GM03348 (cell line): ENCODE data around the gene ZEB1.

ENCODE experiments used
- DNase-seq: peaks from one replicate; pipeline ENCODE4 v3.0.0; 2012; ENCODE audit warnings: low spot score

Gene ZEB1

DNA sequence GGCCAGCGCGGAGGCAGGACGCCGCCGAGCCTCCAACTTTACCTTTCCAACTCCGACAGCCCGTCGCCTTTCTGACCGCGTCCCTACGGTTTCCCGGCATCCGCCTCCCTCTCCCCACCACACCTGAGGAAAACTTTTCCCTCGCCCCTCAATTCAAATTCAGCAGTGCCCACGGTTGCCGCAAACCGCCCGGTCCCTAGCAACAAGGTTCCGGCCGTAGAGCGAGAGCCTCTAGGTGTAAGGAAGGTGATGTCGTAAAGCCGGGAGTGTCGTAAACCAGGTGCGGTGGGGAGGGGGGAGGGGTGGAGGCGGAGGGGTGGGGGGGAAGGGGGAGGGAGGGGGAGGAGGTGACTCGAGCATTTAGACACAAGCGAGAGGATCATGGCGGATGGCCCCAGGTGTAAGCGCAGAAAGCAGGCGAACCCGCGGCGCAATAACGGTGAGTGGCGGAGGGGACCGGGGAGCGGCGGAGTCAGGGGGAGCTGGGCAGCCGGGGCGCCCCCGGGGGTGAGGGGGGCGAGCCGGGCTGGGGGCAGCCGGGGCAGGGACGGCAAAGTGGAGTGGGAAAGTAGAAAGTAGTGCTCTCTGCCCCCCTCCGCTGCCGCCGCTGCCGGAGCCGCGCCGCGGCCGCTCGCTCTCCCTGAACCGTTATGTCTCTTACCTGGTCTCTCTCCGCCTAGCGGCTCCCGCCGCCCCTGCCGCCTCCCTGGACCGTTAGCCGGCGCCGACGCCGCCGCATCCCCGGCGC is at the start of gene ZEB1:
Gene ZEB1, plus strand, starts transcription at position 363 of the 748 bp plus-strand sequence. Its CDS starts 19 bp downstream, at position 382.
- DNase-seq, result peak; percentile 92

DNA sequence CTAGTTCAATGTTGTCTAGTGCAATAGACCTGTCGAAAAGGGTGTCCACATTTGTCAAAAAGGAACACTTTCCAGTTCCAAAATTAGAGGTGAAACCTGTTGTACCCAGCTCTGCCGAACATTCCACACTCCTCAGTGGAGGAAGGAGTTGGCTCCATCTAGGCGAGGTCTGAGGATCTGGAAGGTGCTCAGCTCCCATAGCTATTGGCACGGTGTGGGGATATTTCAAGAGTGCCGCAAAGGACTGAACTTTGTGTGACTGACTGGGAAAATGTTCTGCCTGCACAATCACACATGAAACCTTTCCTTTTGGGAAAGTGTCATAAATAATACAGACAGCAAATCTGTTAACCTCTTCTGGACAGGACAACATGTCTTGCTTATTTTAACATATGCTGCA is 48.1 kb upstream of the ZEB1 start:
- no peak for DNase-seq

DNA sequence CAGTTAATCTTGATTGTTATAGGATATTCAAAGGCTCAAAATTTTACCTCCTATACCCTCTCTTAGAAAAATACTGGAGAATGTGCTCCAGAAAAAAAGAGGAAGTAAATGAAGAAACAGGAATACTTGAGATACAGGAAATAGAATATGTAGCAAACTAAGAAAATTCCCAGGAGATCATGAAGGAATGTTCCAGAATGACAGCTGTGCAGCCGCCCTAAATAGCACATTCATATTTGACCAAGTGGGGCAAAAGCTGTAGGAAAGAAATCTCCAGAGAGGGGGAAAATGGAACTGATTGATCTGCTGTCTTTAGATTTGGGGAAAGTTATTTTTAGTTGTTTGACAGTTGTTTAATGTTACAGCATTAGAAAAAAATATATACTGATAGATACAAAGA is 46.2 kb upstream of the ZEB1 start:
- no peak for DNase-seq

DNA sequence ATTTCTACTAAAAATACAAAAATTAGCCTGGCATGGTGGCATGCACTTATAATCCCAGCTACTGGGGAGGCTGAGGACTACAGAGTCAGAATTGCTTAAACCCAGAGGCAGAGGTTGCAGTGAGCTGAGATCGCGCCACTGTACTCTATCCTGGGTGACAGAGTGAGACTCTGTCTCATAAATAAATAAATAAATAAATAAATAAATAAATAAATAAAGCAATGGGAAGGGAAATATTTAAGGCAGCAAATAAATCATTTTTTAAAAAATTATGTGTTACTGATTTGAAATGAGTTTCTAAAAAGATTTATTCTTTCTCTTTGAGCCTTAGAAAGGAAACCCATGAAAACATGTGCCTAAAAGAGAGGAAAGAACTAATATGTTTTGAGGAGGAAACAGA is 45.2 kb upstream of the ZEB1 start:
- DNase-seq, result no peak

DNA sequence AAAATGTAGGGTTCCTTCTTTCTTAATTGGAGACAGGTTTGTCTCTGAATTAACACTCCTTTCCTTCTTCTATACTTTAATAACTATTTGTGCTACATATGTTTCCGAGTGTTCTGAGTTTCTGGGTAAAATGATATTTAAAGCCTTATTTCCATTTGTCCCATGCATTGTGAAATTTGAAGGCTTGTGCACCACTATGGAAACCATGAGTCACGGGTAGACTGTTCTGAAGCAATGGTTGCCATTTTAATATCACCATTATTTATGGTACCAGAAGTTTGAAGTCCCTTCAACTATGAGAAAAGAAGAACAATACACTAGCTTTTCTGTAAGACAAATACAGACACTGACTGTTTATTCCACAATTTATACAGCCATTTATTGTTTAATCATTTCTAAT is 44.7 kb upstream of the ZEB1 start:
- no peak for DNase-seq

DNA sequence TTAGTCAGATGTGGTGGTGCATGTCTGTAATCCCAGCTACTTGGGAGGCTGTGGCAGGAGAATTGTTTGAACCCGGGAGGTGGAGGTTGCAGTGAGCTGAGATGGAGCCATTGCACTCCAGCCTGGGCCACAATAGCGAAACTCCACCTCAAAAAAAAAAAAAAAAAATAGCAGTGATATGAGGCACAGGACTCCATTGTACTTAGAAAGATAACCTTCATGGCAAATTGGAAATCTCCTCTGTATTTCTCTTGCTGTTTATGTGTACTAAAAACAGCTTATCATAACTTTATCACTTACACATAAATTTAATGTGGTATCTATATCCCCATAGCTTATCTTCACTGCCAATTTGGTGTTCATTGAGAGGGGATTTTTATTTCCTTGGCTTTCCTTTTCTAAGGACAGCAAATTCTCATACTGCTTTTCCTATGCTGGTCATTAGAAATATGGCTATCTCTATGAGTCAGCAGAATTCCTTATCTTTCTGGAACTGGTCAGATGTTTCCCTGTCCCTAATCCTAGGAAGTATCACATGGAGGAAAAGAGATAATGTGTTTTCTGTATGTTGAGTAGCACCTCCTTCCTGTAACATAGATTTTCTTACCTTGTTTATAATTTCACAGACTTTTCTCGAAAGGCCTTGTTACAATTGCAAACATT is 40.6 kb upstream of the ZEB1 start:
- DNase-seq, result no peak

DNA sequence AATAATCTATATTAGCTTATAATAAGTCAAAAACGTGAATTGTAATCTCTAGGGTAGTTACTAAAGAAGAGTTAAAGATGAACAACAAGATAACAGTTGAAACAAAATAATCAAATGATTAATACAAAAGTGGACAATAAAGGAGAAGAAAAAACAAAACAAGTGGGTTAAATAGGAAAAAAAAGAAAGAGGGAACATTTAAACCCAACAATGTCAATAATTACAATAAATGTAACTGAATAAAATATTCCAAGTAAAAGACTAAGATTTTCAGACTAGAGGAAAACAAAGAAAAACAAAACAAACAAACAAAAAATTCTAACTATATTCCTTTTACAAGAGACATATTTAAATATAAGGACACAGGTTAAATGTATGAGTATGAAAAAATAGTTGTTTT is 38.0 kb upstream of the ZEB1 start:
- no peak for DNase-seq

DNA sequence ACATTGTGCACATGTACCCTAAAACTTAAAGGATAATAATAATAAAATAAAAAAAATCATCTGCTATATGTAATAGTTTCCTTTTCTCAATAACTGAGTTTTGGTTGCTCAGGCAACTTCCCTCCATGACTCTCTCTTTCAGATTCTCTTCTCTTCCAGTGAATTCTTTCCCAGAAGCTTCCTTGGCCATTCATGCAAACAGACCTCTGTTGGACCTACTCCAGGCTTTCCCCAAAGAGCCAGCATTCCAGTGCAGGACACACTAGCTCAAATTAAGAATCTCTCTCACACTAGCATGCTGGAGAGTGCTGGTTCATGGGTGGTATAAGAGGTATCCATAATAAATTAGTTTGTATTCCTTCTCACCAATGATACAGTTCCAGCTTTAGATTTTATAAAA is 31.0 kb upstream of the ZEB1 start:
- DNase-seq, result no peak

DNA sequence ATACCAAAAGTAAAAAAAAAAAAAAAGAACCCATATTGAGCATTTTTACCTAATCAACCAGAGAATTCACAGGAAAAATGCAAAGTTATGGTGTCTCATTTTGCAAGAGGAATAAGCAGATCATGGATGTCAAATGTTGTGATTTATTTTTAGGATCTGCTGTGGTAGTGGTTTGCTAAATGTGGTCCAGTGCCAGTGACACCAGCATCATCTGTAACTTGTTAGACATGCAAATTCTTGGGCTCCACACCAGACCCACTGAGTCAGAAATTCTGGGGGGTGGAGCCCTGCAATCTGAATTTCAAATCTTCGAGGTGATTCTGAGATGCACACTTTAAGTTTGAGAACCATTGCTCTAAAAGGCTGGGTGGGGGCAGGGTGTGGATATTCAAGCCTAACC is 30.1 kb upstream of the ZEB1 start:
- peak; percentile 34 for DNase-seq

DNA sequence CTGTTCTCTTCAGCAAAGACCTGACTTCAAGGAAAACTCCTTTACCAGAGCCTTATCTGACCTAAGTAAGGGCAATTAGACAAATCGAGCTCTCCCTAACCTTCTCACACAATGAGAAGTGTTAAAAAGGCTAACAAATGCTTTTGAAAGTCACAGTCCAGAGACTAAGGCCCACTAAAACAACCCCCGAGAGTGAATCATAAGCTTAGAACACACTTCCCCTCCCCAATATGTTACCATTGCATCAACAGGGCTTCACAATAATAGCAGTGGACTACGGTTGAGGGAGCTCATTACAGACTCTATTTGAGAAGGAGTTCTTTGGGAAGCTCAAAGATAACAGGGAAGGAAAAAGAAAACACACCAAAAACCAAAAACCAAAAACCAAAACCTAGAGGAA is 28.6 kb upstream of the ZEB1 start:
- no peak for DNase-seq

DNA sequence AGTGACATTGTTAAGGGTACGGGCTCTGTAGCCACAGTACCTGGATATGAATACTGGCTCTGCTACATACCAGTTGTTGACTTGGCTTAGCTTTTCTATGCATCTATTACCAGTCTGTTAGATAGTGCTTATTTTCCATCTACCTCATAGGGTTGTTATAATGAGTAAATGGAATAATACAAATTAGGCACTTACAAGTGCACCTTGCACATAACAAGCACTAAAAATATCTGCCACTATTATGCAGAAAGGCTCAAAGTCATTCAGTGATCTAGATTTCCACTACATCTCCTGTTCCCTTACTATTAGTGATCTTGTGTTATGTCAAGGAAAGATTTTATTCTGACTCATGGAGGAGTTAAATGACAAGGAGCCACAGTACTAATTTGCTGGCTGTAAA is 27.9 kb upstream of the ZEB1 start:
- DNase-seq, result no peak

DNA sequence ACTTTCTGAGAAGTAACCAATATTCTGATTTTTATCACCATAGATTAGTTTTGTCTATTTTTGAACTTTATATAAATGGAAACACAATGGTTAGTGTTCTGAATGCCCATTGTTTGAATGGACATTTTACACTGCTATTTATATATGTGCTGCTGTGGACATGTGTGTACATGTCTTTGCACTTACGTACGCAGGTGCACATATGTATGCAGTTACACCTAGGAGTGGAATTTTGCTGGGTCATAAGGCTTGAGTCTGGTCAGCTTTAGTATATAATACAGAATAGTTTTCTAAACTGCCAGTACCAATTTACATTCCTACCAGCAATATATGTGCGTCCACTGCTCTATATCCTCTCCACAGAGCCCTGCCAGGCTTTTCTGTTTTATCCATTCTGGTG is 24.5 kb upstream of the ZEB1 start:
- DNase-seq, result no peak

DNA sequence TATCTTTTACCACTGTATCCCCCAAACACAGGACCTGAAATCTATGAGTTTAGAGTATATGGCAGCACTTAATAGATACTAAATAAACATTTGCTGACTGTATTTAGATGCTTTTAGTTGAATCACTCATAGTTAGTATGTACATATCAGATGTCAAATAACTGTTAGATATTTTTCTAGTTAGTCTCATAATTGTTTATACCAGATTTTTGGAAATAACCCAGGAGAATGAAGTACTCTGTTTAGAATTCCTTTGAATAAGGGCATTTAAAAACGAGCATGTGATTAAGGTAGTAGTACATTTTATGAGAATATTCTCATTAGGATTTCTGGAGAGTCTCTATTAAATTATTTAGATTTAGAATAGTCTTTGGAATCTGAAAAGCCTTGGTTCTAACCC is 22.3 kb upstream of the ZEB1 start:
- no peak for DNase-seq

DNA sequence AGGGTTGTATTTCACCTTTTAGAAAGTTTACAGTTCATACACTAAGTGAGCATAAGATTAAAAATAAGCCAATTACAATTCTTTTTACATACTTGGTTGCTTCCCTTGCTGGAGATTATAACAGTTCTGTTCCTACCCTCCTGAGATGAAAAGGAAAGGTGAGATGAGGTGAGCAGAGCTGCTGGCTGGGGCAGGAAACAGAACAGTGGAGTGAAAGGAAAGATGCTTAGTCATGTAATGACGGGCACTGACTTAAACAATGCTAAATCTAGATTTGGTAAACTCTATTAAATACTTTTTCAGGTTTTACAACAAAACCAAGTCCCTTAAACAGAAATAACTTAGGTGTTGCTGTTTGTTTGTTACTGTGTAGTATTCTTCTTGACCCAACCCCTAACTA is 19.9 kb upstream of the ZEB1 start:
- no peak for DNase-seq

DNA sequence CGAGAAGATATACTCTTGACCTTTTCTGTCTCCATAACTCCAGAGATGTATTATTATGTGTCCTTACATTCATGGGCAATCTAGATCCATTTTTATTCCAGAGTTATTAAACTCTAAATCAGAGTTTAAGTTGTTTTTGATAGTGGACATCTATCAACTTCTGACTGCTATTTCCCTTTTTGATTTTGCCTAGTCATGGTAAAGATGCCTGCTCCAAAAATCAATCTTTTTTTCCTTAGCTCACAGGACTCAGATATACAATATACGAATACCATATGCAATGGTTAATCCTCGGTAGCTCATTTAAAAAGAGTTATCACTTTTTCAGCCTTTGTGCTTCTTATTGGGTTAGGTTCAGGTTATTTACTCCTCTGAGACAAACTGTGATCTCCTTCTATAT is 15.8 kb upstream of the ZEB1 start:
- no peak for DNase-seq

DNA sequence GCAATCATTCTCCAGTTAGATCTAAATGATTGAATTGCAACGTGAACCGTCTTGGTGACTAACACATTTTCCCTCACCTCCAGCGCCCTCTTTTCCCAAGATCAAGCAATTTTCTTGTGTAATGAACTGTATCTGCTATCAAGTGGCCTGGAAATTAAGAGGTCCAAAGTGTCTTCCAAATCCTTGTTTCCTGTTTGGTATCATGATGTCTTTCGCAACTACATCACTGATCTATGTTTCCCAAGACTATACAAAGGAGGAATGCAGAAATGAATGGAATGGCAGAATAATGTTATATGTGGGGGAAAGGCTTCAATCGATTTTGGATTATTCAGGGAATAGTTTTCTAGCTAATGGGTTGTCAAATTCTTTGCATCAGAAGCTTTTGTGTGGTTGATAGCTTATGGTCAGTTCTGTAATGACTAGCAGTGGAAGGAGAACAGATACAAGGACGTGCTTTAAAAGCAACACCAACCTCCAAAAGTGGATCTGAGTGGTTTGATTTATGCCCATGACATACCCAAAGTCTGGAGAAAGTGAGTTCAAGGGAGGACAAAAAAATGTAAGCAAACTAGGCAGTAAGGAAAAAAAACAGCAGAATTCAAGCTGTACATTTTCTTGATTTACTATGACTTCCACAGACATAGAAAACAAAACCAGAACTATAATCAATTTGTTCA is 14.6 kb upstream of the ZEB1 start:
- no peak for DNase-seq

DNA sequence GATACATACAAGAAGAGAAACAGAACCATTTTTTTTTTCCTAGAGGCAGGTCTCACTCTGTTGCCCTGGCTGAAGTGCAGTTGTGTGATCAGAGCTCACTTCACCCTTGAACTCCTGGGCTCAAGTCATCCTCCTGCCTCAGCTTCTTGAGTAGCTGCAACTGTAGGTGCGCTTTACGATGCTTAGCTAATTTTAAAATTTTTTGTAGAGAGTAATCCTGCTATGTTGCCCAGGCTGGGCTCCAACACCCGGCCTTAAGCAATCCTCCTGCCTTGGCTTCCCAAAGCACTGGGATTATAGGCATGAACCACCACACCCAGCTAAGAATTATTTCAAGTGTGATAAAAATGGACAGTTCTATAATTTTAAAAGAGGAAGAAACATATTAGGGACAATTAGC is 5.6 kb upstream of the ZEB1 start:
- no peak for DNase-seq

DNA sequence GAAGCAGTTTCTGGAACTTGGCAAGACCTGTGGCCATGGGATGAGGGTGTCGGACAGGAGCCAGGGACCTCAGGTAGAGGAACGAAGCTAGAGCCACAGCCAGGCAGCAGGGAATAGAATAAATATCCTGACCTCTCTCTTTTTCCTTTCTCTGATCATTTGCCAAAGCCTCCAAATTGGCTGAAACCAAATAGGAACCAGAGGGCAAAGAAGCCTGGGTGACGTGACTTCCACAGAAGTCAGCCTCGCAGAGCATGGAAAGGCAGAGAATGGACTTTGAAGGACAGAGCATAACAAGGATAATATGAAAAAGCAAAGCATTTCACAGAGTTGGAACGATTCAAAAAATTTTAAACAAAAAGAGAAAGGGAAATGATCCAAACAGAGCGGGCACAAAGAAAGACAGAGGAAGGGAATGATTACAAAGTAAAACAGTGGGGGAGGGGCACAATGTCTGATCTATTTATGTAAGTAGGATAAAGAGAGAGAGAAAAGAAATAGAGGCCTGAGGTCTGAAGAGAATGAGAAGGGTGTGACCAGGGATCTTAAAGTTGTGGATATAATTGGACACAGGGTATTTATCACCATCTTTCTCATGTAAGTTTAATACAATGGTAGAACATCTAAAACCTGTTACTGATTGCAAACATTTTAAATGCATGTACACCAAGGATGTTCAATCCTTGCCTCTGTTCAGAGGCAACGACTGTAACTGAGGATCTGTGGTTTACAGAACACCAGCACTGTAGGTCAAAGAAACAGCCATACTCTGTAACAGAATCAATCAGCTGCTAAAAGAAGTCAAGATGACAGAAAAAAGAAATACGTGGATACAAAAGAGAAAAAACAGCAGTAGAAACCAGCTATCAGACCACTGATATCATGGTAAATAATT is 4.5 kb upstream of the ZEB1 start:
- DNase-seq, result no peak

DNA sequence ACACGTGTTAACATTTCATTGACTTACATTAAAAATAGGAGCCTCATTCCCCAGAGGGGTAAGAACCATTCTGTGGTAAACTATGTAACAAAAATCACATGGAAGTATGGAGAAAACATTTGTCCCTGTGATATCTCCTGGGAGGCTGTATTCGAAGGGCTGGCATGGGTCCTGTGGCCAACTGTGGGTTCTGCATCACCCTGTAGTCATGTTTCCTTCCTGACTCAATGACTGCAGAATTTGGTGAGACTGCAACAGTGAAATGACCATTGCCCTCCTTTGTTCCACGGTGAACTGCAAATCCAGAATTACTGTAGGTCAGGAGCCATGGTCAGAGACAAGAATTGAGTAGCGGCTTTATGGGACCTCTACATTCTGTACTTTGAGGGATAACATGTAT is 3.6 kb upstream of the ZEB1 start:
- peak; percentile 78 for DNase-seq

DNA sequence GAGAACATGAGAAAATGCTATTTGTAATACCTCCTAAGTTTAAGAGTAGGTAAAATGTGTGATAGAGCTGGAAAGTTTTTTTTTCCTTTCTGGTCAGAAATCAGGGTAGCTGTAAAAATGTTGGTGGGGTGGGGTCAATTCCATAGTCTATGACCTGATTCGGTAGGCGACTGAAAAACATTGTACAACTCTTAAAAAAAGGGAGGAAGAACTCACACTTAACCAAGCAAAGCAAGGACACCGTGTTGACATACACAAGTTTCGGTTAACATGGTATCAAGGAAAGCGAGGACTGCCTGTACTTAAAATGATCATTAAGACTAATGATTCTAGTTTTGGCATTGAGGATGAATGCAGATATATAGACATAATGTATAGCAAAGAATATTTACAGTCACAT is 1.8 kb upstream of the ZEB1 start:
- no peak for DNase-seq

DNA sequence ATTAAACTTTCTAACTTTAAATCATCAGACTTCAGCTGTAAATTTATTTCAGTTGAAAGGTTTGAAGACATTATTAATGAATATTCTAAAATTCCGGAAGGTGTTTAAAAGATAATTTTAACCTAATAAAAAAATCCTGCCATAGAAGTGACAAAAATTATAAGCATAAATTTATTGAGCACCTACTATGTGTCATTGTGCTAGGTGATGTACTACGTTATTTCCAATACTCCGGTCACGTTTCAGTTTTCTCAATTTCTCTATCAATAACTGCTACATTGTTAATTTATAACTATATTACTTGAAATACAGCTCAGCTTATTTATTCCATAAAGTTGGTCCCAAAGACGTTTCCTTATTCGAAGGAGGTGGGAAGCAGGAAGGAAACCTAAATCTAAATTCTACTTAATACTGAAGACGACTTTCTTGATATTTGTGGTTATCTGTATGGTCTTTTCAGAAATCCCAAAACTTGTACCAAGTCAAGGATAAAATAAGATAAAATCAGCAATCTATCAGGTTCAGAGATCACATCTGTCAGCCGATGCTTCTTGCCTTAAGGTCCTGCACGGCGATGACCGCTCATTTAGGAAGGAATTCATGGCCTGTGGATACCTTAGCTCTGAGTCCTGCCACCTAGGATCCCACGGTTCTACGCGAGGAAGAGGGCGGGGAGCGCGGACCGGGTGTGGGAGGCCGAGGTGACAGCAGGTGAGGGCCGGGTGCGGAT is 1.2 kb upstream of the ZEB1 start:
- DNase-seq, result no peak

DNA sequence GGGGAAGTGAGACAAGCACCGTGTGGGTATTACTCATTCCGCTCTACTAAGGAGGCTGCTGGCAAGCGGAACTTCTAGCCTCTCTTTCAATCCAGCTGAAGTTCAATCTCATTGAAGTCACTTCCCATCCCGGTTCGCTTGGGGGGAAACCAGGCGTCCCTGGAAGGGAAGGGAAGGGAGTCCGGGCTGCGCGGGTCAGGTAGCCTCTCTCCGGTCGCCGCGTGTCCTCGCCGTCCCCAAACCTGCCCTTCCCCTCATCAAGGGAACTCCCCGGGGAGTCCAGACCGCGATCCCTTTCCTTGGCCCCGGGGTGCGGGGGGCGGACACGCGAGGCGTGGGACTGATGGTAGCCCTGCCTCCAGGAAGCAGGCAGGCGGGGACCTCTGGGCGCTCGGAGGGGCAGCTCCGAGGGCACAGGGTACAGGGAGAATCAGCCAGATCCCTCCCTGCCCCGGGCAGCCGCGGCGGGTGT is 598 bp upstream of the ZEB1 start:
- DNase-seq, result peak; percentile 77
